MCF 10A (cell line): ENCODE measurements around the gene LRRC47. TPM values are rescaled to one million over a fixed set of nuclear protein-coding genes. Genes with fewer than 3 reads are reported as not detected.

Experiments used
- BruUV-seq: library from RNA; stranded (reverse); fragments of 400-500 nt; replicated peaks from 2 replicates; lab custom pipeline; 2021; lab: Mats Ljungman, UMichigan
- CTCF ChIA-PET: fragments of 300-600 bp; sonication (Branson Sonifier 250); formaldehyde crosslinking; extraction: SDS; loops from one replicate; lab custom pipeline; 2021; ENCODE audit warnings: antibody characterized with exemption, inconsistent platforms; lab: Yijun Ruan, JAX
- POLR2A ChIA-PET: fragments of 300-600, 350-650 bp; sonication (Branson Sonifier 250); formaldehyde crosslinking; extraction: SDS; loops from one replicate; lab custom pipeline; 2020; ENCODE audit warnings: antibody characterized with exemption, inconsistent platforms; lab: Yijun Ruan, JAX
- DNase-seq: peaks from one replicate; pipeline ENCODE4 v3.0.0-alpha.2; 2018; ENCODE audit not compliant: unreplicated experiment
- H3K27ac Mint-ChIP-seq: one replicate; pipeline ENCODE4 v1.8.0; 2022; ENCODE audit warnings: mild to moderate bottlenecking, low read depth, mixed read lengths; ENCODE audit not compliant: unreplicated experiment
- H3K27me3 Mint-ChIP-seq: one replicate; pipeline ENCODE4 v1.8.0; 2022; ENCODE audit warnings: mixed read lengths; ENCODE audit not compliant: insufficient read depth, unreplicated experiment
- H3K36me3 Mint-ChIP-seq: one replicate; pipeline ENCODE4 v1.8.0; 2022; ENCODE audit warnings: mild to moderate bottlenecking, moderate library complexity, mixed read lengths; ENCODE audit not compliant: insufficient read depth, unreplicated experiment
- H3K4me1 Mint-ChIP-seq: one replicate; pipeline ENCODE4 v1.8.0; 2022; ENCODE audit warnings: mixed read lengths; ENCODE audit not compliant: insufficient read depth, unreplicated experiment
- H3K4me3 Mint-ChIP-seq: one replicate; pipeline ENCODE4 v1.8.0; 2022; ENCODE audit warnings: mild to moderate bottlenecking, moderate library complexity, mixed read lengths; ENCODE audit not compliant: unreplicated experiment
- H3K9me3 Mint-ChIP-seq: one replicate; pipeline ENCODE4 v1.8.0; 2022; ENCODE audit warnings: mixed read lengths; ENCODE audit not compliant: unreplicated experiment
- CTCF ChIP-seq: fragments of 200-600 bp; IDR thresholded peaks from one replicate; pipeline ENCODE4 v1.8.0; 2022; ENCODE audit warnings: antibody characterized with exemption, mild to moderate bottlenecking; ENCODE audit not compliant: unreplicated experiment
- intact Hi-C: fragments of 100-400 bp; cut with micrococcal nuclease; formaldehyde crosslinking; loops from 2 replicates; pipeline ENCODE4 v1.14.1; 2022
- total RNA-seq: library from RNA; stranded (reverse); gene quantifications from 2 replicates; pipeline ENCODE4 v1.2.3, GENCODE V29; 2022

LRRC47 gene
- total RNA-seq, 1 experiment from 2014 or later = 46.1 TPM

GRCh38 chr1:3738943-3739342 lies 57.4 kb downstream of the LRRC47 start:
- DNase-seq = no peak
- no peaks in the 10 kb centered on the region for H3K27me3 Mint-ChIP-seq
- no peak overlapping the region for H3K27ac Mint-ChIP-seq
- peaks cover 31% of the 10 kb centered on the region for H3K36me3 Mint-ChIP-seq
- no peaks in the 10 kb centered on the region for H3K4me1 Mint-ChIP-seq
- TF ChIP-seq CTCF = no peak
- BruUV-seq = no TSS peak
- POLR2A ChIA-PET = no interaction called here
- H3K4me3 Mint-ChIP-seq = no peak overlapping the region
- no peaks in the 10 kb centered on the region for H3K9me3 Mint-ChIP-seq
- intact Hi-C loops = no loop called here
- CTCF ChIA-PET = interaction anchor here (0.6 kb wide), 2 partner anchors 203 to 248 kb away, joined by 3 read pairs; no protein-coding TSS in a partner anchor

- no peak for TF ChIP-seq CTCF
- Mint-ChIP-seq H3K36me3 (peaks cover 17% of the 10 kb centered on the region), H3K27ac (no peak overlapping the region), H3K9me3 (no peaks in the 10 kb centered on the region), H3K27me3 (no peaks in the 10 kb centered on the region), H3K4me1 (no peaks in the 10 kb centered on the region), H3K4me3 (no peak overlapping the region)
- no peak for DNase-seq
- BruUV-seq = no TSS peak
- ChIA-PET CTCF (interaction anchor here (0.6 kb wide), 1 partner anchor 34 kb away, joined by 4 read pairs; no protein-coding TSS in a partner anchor), POLR2A (no interaction called here)
- intact Hi-C loops = no loop called here
These were observed 59.6 kb downstream of the LRRC47 start for GRCh38 chr1:3736708-3737107.

- Mint-ChIP-seq H3K4me3 (no peak overlapping the region), H3K36me3 (peaks cover 17% of the 10 kb centered on the region), H3K27ac (no peak overlapping the region), H3K9me3 (no peaks in the 10 kb centered on the region), H3K27me3 (no peaks in the 10 kb centered on the region), H3K4me1 (no peaks in the 10 kb centered on the region)
- ChIA-PET POLR2A (no interaction called here), CTCF (interaction anchor here (0.6 to 1.0 kb wide), 3 partner anchors 12 to 265 kb away, joined by 3 to 7 read pairs (median 4); no protein-coding TSS in a partner anchor)
- TF ChIP-seq CTCF = no peak
- no TSS peak for BruUV-seq
- intact Hi-C loops = no loop called here
- no peak for DNase-seq
These were observed 60.2 kb downstream of the LRRC47 start for GRCh38 chr1:3736131-3736561.

GRCh38 chr1:3735688-3736087 lies 60.6 kb downstream of the LRRC47 start:
- no TSS peak for BruUV-seq
- no peak for DNase-seq
- POLR2A ChIA-PET = no interaction called here
- Mint-ChIP-seq H3K36me3 (peaks cover 17% of the 10 kb centered on the region), H3K27ac (no peak overlapping the region), H3K4me3 (no peak overlapping the region), H3K4me1 (no peaks in the 10 kb centered on the region), H3K27me3 (no peaks in the 10 kb centered on the region), H3K9me3 (no peaks in the 10 kb centered on the region)
- TF ChIP-seq CTCF = no peak
- intact Hi-C loops = no loop called here
- CTCF ChIA-PET = interaction anchor here (0.6 to 1.0 kb wide), 2 partner anchors 11 to 264 kb away, joined by 3 to 7 read pairs; no protein-coding TSS in a partner anchor
